ENCODE results near the gene MBP.

Gene MBP

DNA sequence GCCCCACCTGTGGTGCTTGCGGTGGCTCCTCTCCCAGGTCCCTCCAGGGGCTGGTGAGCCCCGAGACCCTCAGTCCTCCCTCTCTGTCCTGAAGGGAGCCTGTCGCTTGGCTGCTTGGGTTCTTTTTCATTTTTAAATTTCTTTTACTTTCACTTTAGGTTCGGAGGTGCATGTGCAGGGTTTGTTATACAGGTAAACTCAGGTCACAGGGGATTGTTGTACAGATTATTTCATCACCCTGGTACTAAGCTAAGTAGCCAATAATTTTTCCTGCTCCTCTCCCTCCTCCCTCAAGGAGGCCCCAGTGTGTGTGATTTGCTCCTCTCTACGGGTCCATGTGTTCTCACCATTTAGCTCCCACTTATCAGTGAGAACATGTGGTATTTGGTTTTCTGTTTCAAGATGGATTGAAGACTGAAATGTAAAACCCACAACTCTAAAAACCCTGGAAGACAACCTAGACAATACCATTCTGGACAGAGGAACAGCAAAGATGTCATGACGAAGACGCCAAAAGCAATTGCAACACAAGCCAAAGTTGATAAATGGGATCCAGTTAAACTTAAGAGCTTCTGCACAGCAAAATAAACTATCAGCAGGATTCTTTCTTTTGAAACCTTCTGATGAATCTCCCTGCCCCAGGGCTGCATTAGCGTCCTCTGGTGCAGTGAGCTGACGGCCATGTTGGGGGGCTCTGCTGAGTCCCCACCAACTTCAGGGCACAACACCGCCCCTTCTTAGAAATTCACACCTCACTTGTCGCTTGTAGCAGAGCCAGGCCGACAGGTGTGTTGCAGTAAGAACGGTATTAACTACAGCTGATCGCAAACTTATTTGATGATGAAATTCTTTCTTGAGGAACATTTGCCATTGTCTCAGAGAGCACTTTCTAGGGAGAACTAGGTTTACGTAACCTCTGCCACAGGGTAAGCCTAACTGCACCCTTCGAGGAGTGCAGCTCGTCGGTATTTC lies 174.9 kb downstream of the MBP start:
- ChIA-PET CTCF (interaction anchor here (1.6 to 2.9 kb wide), 2 partner anchors 26 to 156 kb away, joined by 4 to 19 read pairs; no protein-coding TSS in a partner anchor), POLR2A (interaction anchor here (0.6 kb wide), 1 partner anchor 14 kb away, joined by 3 read pairs; no protein-coding TSS in a partner anchor)
- no peak for DNase-seq (ENCODE audit: low read depth, low spot score)
- TF ChIP-seq, protein P1, sequence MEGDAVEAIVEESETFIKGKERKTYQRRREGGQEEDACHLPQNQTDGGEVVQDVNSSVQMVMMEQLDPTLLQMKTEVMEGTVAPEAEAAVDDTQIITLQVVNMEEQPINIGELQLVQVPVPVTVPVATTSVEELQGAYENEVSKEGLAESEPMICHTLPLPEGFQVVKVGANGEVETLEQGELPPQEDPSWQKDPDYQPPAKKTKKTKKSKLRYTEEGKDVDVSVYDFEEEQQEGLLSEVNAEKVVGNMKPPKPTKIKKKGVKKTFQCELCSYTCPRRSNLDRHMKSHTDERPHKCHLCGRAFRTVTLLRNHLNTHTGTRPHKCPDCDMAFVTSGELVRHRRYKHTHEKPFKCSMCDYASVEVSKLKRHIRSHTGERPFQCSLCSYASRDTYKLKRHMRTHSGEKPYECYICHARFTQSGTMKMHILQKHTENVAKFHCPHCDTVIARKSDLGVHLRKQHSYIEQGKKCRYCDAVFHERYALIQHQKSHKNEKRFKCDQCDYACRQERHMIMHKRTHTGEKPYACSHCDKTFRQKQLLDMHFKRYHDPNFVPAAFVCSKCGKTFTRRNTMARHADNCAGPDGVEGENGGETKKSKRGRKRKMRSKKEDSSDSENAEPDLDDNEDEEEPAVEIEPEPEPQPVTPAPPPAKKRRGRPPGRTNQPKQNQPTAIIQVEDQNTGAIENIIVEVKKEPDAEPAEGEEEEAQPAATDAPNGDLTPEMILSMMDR (IDR thresholded peaks at IDR 0.05; ENCODE audit: insufficient read depth, low read length, missing control alignments), result no peak
- H3K4me3 ChIP-seq (ENCODE audit: low read depth, low read length), result no peak overlapping the region

- TF ChIP-seq, protein P1 (IDR thresholded peaks at IDR 0.05; ENCODE audit: insufficient read depth, low read length, missing control alignments), result no peak
- POLR2A ChIA-PET, result no interaction called here
- H3K4me3 ChIP-seq (ENCODE audit: low read depth, low read length), result no peak overlapping the region
- CTCF ChIA-PET, result no interaction called here
- no peak for DNase-seq (ENCODE audit: low read depth, low spot score)
Observed at GRCh38 chr18:76956648-76957047, 175.9 kb downstream of the MBP start.

- CTCF ChIA-PET, result interaction anchor here (1.0 to 1.5 kb wide), 3 partner anchors 10 to 27 kb away, joined by 3 read pairs; no protein-coding TSS in a partner anchor
- POLR2A ChIA-PET, result no interaction called here
- TF ChIP-seq, protein P1 (IDR thresholded peaks at IDR 0.05; ENCODE audit: insufficient read depth, low read length, missing control alignments), result no peak
- no peak overlapping the region for H3K4me3 ChIP-seq (ENCODE audit: low read depth, low read length)
- no peak for DNase-seq (ENCODE audit: low read depth, low spot score)
Observed at GRCh38 chr18:76955524-76956170, 176.9 kb downstream of the MBP start.

DNA sequence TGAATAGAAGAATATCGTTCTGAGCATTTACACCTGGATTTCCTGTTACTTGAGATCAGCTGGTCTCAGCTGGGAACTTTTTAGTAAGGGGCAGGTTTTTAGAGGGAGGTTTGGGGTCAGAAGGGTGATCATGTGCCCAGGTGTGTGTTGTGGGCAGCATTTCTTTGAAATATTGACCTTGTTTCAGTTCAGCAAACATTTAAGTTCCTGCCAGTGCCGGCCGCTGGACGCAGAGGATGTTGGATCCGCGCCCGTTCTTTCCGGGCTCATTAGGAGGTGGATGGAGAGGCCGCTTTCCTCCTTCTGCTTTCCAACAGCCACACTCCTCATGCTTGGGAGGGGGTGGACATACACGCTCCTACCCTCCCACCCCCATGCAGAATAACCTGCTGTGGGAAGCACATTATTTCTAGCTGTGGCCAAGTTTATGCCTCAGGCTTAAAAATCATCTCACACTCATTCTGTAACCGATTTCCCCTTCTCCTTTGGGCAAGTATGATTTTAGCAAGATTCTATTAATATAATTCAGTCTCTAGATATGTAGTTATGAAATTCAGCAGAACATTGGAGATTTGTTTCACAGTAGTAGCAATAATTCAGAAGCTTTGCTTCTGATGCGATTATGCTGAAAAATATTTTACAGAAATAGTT lies 178.9 kb downstream of the MBP start:
- H3K4me3 ChIP-seq (ENCODE audit: low read depth, low read length), result no peak overlapping the region
- TF ChIP-seq, protein P1 (IDR thresholded peaks at IDR 0.05; ENCODE audit: insufficient read depth, low read length, missing control alignments), result no peak
- ChIA-PET CTCF (interaction anchor here (1.2 to 2.1 kb wide), 3 partner anchors 9 to 29 kb away, joined by 3 to 6 read pairs (median 5); no protein-coding TSS in a partner anchor), POLR2A (no interaction called here)
- no peak for DNase-seq (ENCODE audit: low read depth, low spot score)

DNA sequence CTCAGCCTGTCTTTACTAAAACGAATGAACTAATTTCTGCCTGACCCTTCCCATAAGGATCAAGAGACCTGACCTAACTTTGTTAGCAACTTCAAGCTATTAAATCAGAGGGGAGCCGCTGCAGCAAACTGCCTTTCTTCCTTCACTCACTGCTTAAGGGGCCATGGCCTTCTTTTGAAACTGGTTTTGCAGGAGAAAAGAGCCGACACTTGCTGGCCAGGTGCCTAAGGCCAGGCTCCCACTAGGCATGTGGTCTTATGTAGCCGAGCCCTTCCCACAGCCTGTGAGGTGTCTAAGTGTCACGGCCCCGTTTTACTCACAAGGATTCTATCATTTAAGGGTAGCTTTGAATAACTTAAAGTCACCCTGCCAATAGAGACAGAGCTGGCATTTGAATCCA lies 179.4 kb downstream of the MBP start:
- ChIA-PET CTCF (interaction anchor here (1.2 to 2.1 kb wide), 3 partner anchors 8 to 29 kb away, joined by 3 to 6 read pairs (median 5); no protein-coding TSS in a partner anchor), POLR2A (no interaction called here)
- DNase-seq (ENCODE audit: low read depth, low spot score), result no peak
- H3K4me3 ChIP-seq (ENCODE audit: low read depth, low read length), result no peak overlapping the region
- TF ChIP-seq, protein P1 (IDR thresholded peaks at IDR 0.05; ENCODE audit: insufficient read depth, low read length, missing control alignments), result no peak

All from AG04449 (cell line).